Uterine smooth muscle cell (primary cell): ENCODE measurements around the gene SECISBP2. TPM values are rescaled to one million over a fixed set of nuclear protein-coding genes. Genes with fewer than 3 reads are reported as not detected.

Experiments used
- total RNA-seq: library from RNA; depleted of rRNA; stranded (reverse); fragments of >200 nt; gene quantifications from 2 replicates; pipeline ENCODE4 v1.2.3, GENCODE V29; 2014

The SECISBP2 gene, protein sequence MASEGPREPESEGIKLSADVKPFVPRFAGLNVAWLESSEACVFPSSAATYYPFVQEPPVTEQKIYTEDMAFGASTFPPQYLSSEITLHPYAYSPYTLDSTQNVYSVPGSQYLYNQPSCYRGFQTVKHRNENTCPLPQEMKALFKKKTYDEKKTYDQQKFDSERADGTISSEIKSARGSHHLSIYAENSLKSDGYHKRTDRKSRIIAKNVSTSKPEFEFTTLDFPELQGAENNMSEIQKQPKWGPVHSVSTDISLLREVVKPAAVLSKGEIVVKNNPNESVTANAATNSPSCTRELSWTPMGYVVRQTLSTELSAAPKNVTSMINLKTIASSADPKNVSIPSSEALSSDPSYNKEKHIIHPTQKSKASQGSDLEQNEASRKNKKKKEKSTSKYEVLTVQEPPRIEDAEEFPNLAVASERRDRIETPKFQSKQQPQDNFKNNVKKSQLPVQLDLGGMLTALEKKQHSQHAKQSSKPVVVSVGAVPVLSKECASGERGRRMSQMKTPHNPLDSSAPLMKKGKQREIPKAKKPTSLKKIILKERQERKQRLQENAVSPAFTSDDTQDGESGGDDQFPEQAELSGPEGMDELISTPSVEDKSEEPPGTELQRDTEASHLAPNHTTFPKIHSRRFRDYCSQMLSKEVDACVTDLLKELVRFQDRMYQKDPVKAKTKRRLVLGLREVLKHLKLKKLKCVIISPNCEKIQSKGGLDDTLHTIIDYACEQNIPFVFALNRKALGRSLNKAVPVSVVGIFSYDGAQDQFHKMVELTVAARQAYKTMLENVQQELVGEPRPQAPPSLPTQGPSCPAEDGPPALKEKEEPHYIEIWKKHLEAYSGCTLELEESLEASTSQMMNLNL
- total RNA-seq, result 27.8 and 32.6 TPM in 2 replicates

DNA sequence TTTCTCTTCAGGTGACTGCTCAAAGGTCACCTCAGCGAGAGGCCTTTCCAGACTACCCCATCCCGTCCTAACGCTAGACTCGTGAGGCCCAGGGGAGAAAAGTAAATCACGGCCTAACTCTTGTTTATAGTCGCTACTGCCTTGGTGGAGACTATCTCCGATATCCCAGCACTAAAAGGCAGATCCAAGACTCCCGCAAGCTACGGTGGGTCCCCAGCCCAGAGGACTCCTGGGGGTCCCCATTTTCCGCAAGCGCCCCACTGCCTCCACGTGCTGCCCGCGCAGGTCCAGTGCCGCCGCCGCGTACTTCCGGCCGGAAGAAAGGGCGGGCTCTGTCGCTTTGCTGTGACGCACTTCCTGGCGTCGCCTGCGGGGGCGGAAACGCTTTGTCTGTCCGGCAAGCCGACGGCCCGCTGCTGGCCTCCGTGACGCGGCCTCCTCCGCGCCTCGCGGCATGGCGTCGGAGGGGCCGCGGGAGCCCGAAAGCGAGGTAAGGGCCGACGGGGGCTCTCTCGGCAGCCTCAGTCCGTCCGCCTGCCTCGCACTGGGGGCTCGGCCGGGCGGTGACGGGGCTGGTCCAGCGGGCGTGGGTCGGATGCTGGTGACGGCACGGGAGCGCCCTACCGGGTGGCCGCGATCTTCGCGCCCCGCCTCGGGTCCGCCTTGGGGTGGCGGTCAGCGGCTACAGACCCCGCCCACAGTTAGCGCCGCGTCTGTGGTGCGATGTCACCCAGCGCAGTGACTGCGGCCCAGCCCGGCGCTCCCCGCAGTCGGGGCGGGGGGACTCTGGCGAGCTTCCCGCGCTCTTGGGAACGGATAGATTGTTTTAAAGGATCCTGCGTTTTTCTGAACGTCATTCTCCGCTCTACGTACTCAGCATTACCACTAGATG, at the start of gene SECISBP2:
TSS of gene SECISBP2 (plus strand) at position 378 of the 892 bp plus-strand sequence. CDS start at position 455, 77 bp downstream.

DNA sequence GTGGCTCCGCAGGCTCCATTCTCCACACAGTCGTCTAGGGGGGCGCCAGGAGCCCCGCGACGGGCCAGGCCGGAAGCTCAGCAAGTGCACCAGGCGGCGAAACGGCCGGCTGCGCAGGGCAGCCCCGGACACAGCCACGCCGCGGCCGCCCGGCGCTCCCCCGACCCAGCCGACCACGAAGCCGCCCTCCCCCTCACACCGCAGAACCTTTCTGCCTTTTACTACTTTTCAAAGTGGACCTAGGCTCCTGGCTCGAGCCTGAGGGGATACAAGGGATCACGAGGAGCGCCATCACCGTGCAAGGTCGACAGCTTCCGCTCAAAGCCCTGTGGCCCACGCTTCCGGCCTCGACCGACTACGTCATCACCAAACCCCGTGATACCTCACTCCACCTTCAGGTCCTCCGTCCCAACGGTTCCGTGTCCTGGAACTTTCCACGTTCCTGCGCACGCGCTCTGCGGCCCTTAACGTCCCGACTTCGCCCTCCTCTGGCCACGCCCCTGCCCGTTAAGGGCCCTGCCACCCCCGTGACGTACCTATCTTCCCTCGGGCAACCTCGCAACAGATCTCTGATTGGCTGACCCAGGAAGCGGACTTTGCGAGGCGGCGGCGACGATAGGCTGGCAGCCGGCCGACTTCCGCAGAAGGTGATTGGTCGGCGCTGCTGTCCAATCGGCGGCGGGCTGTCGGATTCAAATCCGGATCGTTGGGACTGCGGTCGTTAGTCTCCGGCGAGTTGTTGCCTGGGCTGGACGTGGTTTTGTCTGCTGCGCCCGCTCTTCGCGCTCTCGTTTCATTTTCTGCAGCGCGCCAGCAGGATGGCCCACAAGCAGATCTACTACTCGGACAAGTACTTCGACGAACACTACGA, 7.6 kb upstream of the SECISBP2 start, which contains the start of gene CKS2:
TSS of gene CKS2 (plus strand) at position 721 of the 871 bp plus-strand sequence. CDS start at position 819, 98 bp downstream.

Other genes with a start within 250 kb of the SECISBP2 start
- 10.2 and 25.5 TPM in 2 replicates for gene SHC3, start 139.7 kb upstream of the SECISBP2 start, total RNA-seq
- 99.7 and 353 TPM in 2 replicates for gene CKS2, start 7.3 kb upstream of the SECISBP2 start, total RNA-seq
- 0.55 and 0.62 TPM in 2 replicates for gene SEMA4D, start 179.6 kb downstream of the SECISBP2 start, total RNA-seq